K562 (cell line): ENCODE data around the gene YPEL1. TPM values are rescaled to one million over a fixed set of nuclear protein-coding genes. Genes with fewer than 3 reads are reported as not detected.
"Not testable (repeated sequence)": the region's sequence is repeated elsewhere in the genome, so short reads cannot be mapped to it uniquely, and the experiment has no call there.

Experiments used
- ATAC-seq: fragments of 200-7000 bp; cut with Tn5 transposase; 3 replicates; pipeline ENCODE4 v1.9.1; 2020; ENCODE audit warnings: moderate library complexity
- BruUV-seq: library from RNA; stranded (reverse); fragments of 400-500 nt; replicated peaks from 2 replicates; lab custom pipeline; 2021; lab: Mats Ljungman, UMichigan
- CTCF ChIA-PET: fragments of 300-600 bp; formaldehyde crosslinking; extraction: SDS; loops from one replicate; lab custom pipeline; 2021; ENCODE audit warnings: low intra/inter-chr PET ratio; lab: Yijun Ruan, JAX
- POLR2A ChIA-PET: fragments of 300-600, 350-650 bp; sonication (Branson Sonifier 250); formaldehyde crosslinking; extraction: SDS; loops from one replicate; lab custom pipeline; 2021; ENCODE audit warnings: antibody characterized with exemption, inconsistent platforms; lab: Yijun Ruan, JAX
- DNase-seq, 4 experiments: peaks; one replicate each; pipeline versions ENCODE4 v3.0.0 to v3.0.0-alpha.2; 2011 to 2018; ENCODE audit warnings: low spot score in 3 of 4, mixed read lengths in 3 of 4; ENCODE audit errors: extremely low read depth in 1 of 4
- FAIRE-seq: peaks from 2 replicates; lab custom pipeline; 2011; peaks lifted over from hg19 to GRCh38; lab: Jason Lieb, UNC
- H2AFZ ChIP-seq: 2 replicates; pipeline ENCODE4 v1.6.0; 2011; ENCODE audit warnings: low read depth, low read length, control low read depth, inconsistent platforms
- H3K27ac ChIP-seq: fragments of 200-600 bp; 3 replicates; pipeline ENCODE4 v1.8.0; 2011; ENCODE audit warnings: low read depth, mild to moderate bottlenecking, control low read depth, inconsistent platforms, low read length, moderate library complexity, mixed read lengths; ENCODE audit errors: extremely low read depth
- H3K27me3 ChIP-seq, 2 experiments: fragments of 300-600 bp in 1 of 2; 2 replicates in 1 of 2; 3 replicates in 1 of 2; pipeline versions ENCODE4 v1.6.0 to v1.8.0; 2011; ENCODE audit warnings: inconsistent platforms in 2 of 2, low read length in 2 of 2, mild to moderate bottlenecking in 1 of 2, mixed read lengths in 1 of 2, moderate library complexity in 1 of 2; ENCODE audit not compliant: control insufficient read depth in 2 of 2, insufficient read depth in 2 of 2
- H3K36me3 ChIP-seq: fragments of 300-600 bp; 3 replicates; pipeline ENCODE4 v1.8.0; 2011; ENCODE audit warnings: mild to moderate bottlenecking, low read length, inconsistent platforms; ENCODE audit not compliant: control insufficient read depth, insufficient read depth
- H3K4me1 ChIP-seq, 2 experiments: fragments of 200-600 bp in 1 of 2; replicated peaks in 1 of 2; 2 replicates in 1 of 2; 3 replicates in 1 of 2; pipeline versions ENCODE4 v1.5.1 to v1.8.0; 2011; ENCODE audit warnings: inconsistent platforms in 2 of 2, low read length in 2 of 2, mild to moderate bottlenecking in 1 of 2, mixed read lengths in 1 of 2, moderate library complexity in 1 of 2; ENCODE audit not compliant: control insufficient read depth in 2 of 2, insufficient read depth in 2 of 2
- H3K4me2 ChIP-seq: 2 replicates; pipeline ENCODE4 v1.6.1; 2011; ENCODE audit warnings: low read length, control low read depth, inconsistent platforms, mixed read lengths; ENCODE audit not compliant: insufficient read depth
- H3K4me3 ChIP-seq: fragments of 200-600 bp; sonication (generic), shearing (Covaris generic); 2 replicates; pipeline ENCODE4 v1.5.1; 2016; ENCODE audit warnings: control low read depth, inconsistent platforms
- H3K79me2 ChIP-seq: fragments of 200-600 bp; 3 replicates; pipeline ENCODE4 v1.8.0; 2011; ENCODE audit warnings: low read length, inconsistent platforms; ENCODE audit not compliant: control insufficient read depth, insufficient read depth
- H3K9ac ChIP-seq, 2 experiments: 2 replicates each; pipeline versions ENCODE4 v1.6.0 to v1.6.1; 2011; ENCODE audit warnings: low read depth in 2 of 2, low read length in 2 of 2, control low read depth in 1 of 2, inconsistent platforms in 1 of 2, mild to moderate bottlenecking in 1 of 2, mixed read lengths in 1 of 2; ENCODE audit not compliant: insufficient read depth in 1 of 2
- H3K9me1 ChIP-seq: one replicate; pipeline ENCODE4 v1.6.0; 2011; ENCODE audit warnings: inconsistent platforms, mild to moderate bottlenecking, low read length, moderate library complexity; ENCODE audit not compliant: control insufficient read depth, insufficient read depth
- H3K9me3 ChIP-seq: replicated peaks from 2 replicates; pipeline ENCODE4 v1.5.1; 2011; ENCODE audit warnings: low read depth, low read length, inconsistent platforms; ENCODE audit not compliant: control insufficient read depth, insufficient read depth
- H4K20me1 ChIP-seq: replicated peaks from 2 replicates; pipeline ENCODE4 v1.6.1; 2011; ENCODE audit warnings: low read length, inconsistent platforms, mixed read lengths; ENCODE audit not compliant: control insufficient read depth, insufficient read depth
- CXXC5 ChIP-seq: fragments of 250-450 bp; sonication (Bioruptor Pico); IDR thresholded peaks from 2 replicates; pipeline ENCODE4 v1.8.0; 2022; ENCODE audit warnings: inconsistent platforms, mild to moderate bottlenecking, moderate library complexity
- ETS2 ChIP-seq: IDR thresholded peaks from 2 replicates; pipeline ENCODE4 v1.6.1; 2016; ENCODE audit warnings: borderline replicate concordance, missing genetic modification characterization, mild to moderate bottlenecking, moderate library complexity, missing compliant biosample characterization; ENCODE audit not compliant: poor library complexity, severe bottlenecking
- MECOM ChIP-seq: fragments of 250-450 bp; sonication (Bioruptor Pico); IDR thresholded peaks from 2 replicates; pipeline ENCODE4 v1.8.0; 2022; ENCODE audit warnings: inconsistent platforms
- SMAD4 ChIP-seq: fragments of 250-450 bp; sonication (Bioruptor Pico); conservative IDR thresholded peaks from 2 replicates; pipeline ENCODE4 v1.8.0; 2021; ENCODE audit warnings: inconsistent platforms, mild to moderate bottlenecking, moderate library complexity
- ZBTB40 ChIP-seq, 2 experiments: fragments of 450-650 bp in 1 of 2; sonication (generic) in 1 of 2; formaldehyde crosslinking in 1 of 2; IDR thresholded peaks; 2 replicates each; pipeline versions ENCODE4 v1.7.1 to v1.9.0; 2016 to 2022; ENCODE audit warnings: inconsistent platforms in 1 of 2, mild to moderate bottlenecking in 1 of 2, missing genetic modification reagents in 1 of 2
- ZNF121 ChIP-seq: sonication (generic); formaldehyde crosslinking; conservative IDR thresholded peaks from 2 replicates; pipeline ENCODE4 v1.8.0; 2022; ENCODE audit warnings: missing genetic modification reagents
- WGBS: fragments of 100-300 bp; shearing (Covaris generic); methylation state at CpG from one replicate; pipeline ENCODE4 v1.1.6; 2016; ENCODE audit warnings: low coverage, mixed read lengths; ENCODE audit not compliant: insufficient coverage; ENCODE audit errors: missing lambda C conversion rate; 5-methylcytosine and 5-hydroxymethylcytosine counted together
- in situ Hi-C: fragments of 300-500 bp; cut with MboI; formaldehyde crosslinking; loops from 4 replicates; pipeline ENCODE4 v1.15.0; 2018; ENCODE audit warnings: inconsistent platforms, mixed read lengths
- intact Hi-C: fragments of 100-400 bp; cut with micrococcal nuclease; formaldehyde crosslinking; loops from 2 replicates; pipeline ENCODE4 v1.14.2; 2022
- polyA plus RNA-seq, 8 experiments: library from polyadenylated mRNA; depleted of rRNA in 4 of 8; stranded (reverse) in 5 of 8; unstranded in 3 of 8; fragments of >200 nt; fragmentation: Nextera tagmentation in 2 of 8; fragmentation: Illumina TruSeq in 1 of 8; extraction: Ambion mirVana in 2 of 8; extraction: Trizol in 1 of 8; gene quantifications; 2 replicates each; pipeline versions ENCODE4 v1.2.1 to v1.2.3, GENCODE V29; 2011 to 2014; ENCODE audit warnings: inconsistent platforms in 1 of 8, missing spikeins in 1 of 8
- total RNA-seq, 7 experiments: library from RNA; depleted of rRNA in 6 of 7; stranded (reverse); fragments of >200 nt in 6 of 7; fragmentation: Illumina TruSeq in 2 of 7; extraction: Trizol in 2 of 7; gene quantifications; 2 replicates each; pipeline versions ENCODE4 v1.2.1 to v1.2.3, GENCODE V29; 2011 to 2021; ENCODE audit warnings: low replicate concordance in 1 of 7
- TF ChIP-seq, protein P1 (sequence below): fragments of 250-450 bp; sonication (Bioruptor Pico); IDR thresholded peaks from 2 replicates; pipeline ENCODE4 v1.8.0; 2021; ENCODE audit warnings: moderate library complexity, mild to moderate bottlenecking, inconsistent platforms
- TF ChIP-seq, protein P2 (sequence below): fragments of 250-450 bp; sonication (Bioruptor Pico); IDR thresholded peaks from 2 replicates; pipeline ENCODE4 v1.8.0; 2021; ENCODE audit warnings: moderate library complexity, mild to moderate bottlenecking, inconsistent platforms

The YPEL1 gene
- total and polyA plus RNA-seq, 9 of the 15 experiments (the other 6 are each of a cell fraction or from before 2014, with no cell fraction given) = 0.07 to 2.2 (median 0.46) TPM

GRCh38 chr22:21724496-21724895 lies 11.1 kb downstream of the YPEL1 start:
- intact Hi-C loops; H3K9ac ChIP-seq; H3K4me2 ChIP-seq; H3K4me3 ChIP-seq; FAIRE-seq; H2AFZ ChIP-seq; in situ Hi-C loops; H3K27ac ChIP-seq; H3K9me3 ChIP-seq; H3K36me3 ChIP-seq; DNase-seq; BruUV-seq; H3K79me2 ChIP-seq; H3K9me1 ChIP-seq; ATAC-seq; TF ChIP-seq ZBTB40 (IDR thresholded peaks at IDR 0.05): not testable (repeated sequence)
- CTCF ChIA-PET = interaction anchor here (3.6 kb wide), 1 partner anchor 214 kb away, joined by 12 read pairs; no protein-coding TSS in a partner anchor
- H3K4me1 ChIP-seq = peaks cover 0 to 13% of the 10 kb centered on the region in 2 experiments; a peak in 1 of 5 replicates
- POLR2A ChIA-PET = interaction anchor here (0.6 to 2.8 kb wide), 7 partner anchors 9 to 206 kb away, joined by 3 to 22 read pairs (median 4); partner anchors contain the start of gene YPEL1
- WGBS = 3% methylated on average over 3 of the region's 3 CpGs
- peaks cover 28% of the 10 kb centered on the region for H4K20me1 ChIP-seq
- H3K27me3 ChIP-seq = peaks cover 28 to 69% of the 10 kb centered on the region in 2 experiments
- TF ChIP-seq ZNF121 (CRISPR knock-in tag) = peak; percentile 95
- TF ChIP-seq, protein P1, sequence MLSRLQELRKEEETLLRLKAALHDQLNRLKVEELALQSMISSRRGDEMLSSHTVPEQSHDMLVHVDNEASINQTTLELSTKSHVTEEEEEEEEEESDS = peak; percentile 5; the same call in 1 of the 2 replicates
- TF ChIP-seq, protein P2, sequence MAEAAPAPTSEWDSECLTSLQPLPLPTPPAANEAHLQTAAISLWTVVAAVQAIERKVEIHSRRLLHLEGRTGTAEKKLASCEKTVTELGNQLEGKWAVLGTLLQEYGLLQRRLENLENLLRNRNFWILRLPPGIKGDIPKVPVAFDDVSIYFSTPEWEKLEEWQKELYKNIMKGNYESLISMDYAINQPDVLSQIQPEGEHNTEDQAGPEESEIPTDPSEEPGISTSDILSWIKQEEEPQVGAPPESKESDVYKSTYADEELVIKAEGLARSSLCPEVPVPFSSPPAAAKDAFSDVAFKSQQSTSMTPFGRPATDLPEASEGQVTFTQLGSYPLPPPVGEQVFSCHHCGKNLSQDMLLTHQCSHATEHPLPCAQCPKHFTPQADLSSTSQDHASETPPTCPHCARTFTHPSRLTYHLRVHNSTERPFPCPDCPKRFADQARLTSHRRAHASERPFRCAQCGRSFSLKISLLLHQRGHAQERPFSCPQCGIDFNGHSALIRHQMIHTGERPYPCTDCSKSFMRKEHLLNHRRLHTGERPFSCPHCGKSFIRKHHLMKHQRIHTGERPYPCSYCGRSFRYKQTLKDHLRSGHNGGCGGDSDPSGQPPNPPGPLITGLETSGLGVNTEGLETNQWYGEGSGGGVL = 0 out of 2 replicates have a peak, but pooled peaks have one; percentile 9
- 0 out of 2 replicates have a peak, but pooled peaks have one; percentile 16 for TF ChIP-seq MECOM (CRISPR knock-in tag)
- 0 out of 2 replicates have a peak, but pooled peaks have one; percentile 41 for TF ChIP-seq SMAD4
- TF ChIP-seq ETS2 (tag) = peak; percentile 25
- 0 out of 2 replicates have a peak, but pooled peaks have one; percentile 35 for TF ChIP-seq ZBTB40 (CRISPR knock-in tag; IDR thresholded peaks at IDR 0.05)
- 0 out of 2 replicates have a peak, but pooled peaks have one; percentile 14 for TF ChIP-seq CXXC5 (CRISPR knock-in tag)
